ENCODE measurements around the gene CCDC188. TPM values are rescaled to one million over a fixed set of nuclear protein-coding genes. Genes with fewer than 3 reads are reported as not detected.

Gene CCDC188
- total RNA-seq, 1 experiment from 2014 or later, result not detected

DNA sequence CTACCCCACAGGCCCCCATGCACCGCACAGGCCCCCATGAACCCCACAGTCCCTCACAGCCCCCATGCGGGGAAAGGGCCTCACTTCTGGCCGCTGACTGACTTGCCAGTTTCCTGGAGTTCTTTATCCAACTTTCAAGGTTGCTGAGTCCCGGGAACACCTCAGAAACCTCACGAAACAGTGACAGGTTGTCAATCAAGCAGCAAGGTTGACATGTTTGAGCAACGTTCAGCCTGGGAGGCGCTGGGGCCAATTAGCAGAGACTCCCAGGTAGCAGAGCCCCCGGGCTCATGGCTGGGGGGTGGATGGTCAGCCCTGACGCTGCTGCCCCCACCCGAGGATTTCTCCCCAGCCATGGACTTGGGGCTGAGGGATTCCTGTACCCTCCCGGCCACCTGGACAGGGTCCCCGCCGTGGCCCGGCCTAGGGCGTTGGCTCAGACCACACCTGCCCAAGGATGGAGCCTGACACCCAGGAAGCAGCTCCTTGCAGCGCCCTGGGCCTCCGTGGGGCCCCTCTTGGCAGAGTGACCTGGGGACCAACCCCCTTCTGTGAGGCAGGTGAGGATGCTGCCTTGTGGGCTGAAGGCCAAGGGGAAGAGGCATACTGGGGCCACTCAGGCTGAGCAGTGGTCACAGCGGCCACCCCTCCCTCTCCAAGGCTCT, 33.8 kb upstream of the CCDC188 start:
- no peak overlapping the region for H2BK120ac ChIP-seq (ENCODE audit: low read depth, low read length, poor library complexity, severe bottlenecking)
- no CpG with 5 or more reads among the region's 18 CpGs for WGBS (ENCODE audit: extremely low coverage, insufficient read length, low lambda C conversion rate)
- no peak overlapping the region for H3K4ac ChIP-seq (ENCODE audit: low read depth, low read length)
- no peak overlapping the region for H4K91ac ChIP-seq (ENCODE audit: insufficient read length, low read depth, low read length)
- H2AK5ac ChIP-seq (ENCODE audit: insufficient read length, low read length), result no peak overlapping the region
- no peaks in the 10 kb centered on the region for H3K79me2 ChIP-seq (ENCODE audit: insufficient read depth, low read length)
- no peak overlapping the region for H4K8ac ChIP-seq (replicated peaks; ENCODE audit: insufficient read length, low read depth, low read length)
- Mint-ChIP-seq H3K4me1 (peaks cover 5 to 12% of the 10 kb centered on the region in 2 experiments), H3K9me3 (no peaks in the 10 kb centered on the region), H3K27ac (no peak overlapping the region), H3K4me3 (no peak overlapping the region), H3K36me3 (ENCODE audit: insufficient read depth in 1 of 3, low read depth in 3 of 3) (no peaks in the 10 kb centered on the region), H3K27me3 (ENCODE audit: low read depth) (no peaks in the 10 kb centered on the region)
- no peak overlapping the region for H3T11ph ChIP-seq (ENCODE audit: low read length)
- H3K27me3 ChIP-seq (ENCODE audit: insufficient read depth, low read length), result no peaks in the 10 kb centered on the region
- H3K14ac ChIP-seq (ENCODE audit: insufficient read depth, low read length), result no peak overlapping the region
- DNase-seq, result no peak
- H2BK12ac ChIP-seq (ENCODE audit: insufficient read length, low read depth, low read length), result no peak overlapping the region
- no peaks in the 10 kb centered on the region for H3K79me1 ChIP-seq (ENCODE audit: insufficient read depth, low read depth, low read length, poor library complexity, severe bottlenecking)
- H3K18ac ChIP-seq (ENCODE audit: insufficient read length, low read depth, low read length), result no peak overlapping the region
- H3K4me2 ChIP-seq (ENCODE audit: insufficient read depth, insufficient read length, low read length), result no peak overlapping the region
- no peak overlapping the region for H3K56ac ChIP-seq (ENCODE audit: insufficient read length, low read depth, low read length)
- H3K23ac ChIP-seq (ENCODE audit: insufficient read length, low read depth, low read length), result no peak overlapping the region
- H4K20me1 ChIP-seq (ENCODE audit: control insufficient read depth, insufficient read depth, insufficient read length), result peaks cover 3% of the 10 kb centered on the region
- H3K27ac ChIP-seq (ENCODE audit: insufficient read length, low read depth, low read length), result no peak overlapping the region
- no peaks in the 10 kb centered on the region for H3K4me1 ChIP-seq (ENCODE audit: insufficient read depth, low read length)
- no peak overlapping the region for H2BK20ac ChIP-seq (ENCODE audit: low read depth, low read length, poor library complexity, severe bottlenecking)
- no peaks in the 10 kb centered on the region for H3K9me3 ChIP-seq (ENCODE audit: control insufficient read depth, low read depth, low read length)
- H2BK5ac ChIP-seq (ENCODE audit: insufficient read length, low read length), result no peak overlapping the region
- TF ChIP-seq, protein P1, sequence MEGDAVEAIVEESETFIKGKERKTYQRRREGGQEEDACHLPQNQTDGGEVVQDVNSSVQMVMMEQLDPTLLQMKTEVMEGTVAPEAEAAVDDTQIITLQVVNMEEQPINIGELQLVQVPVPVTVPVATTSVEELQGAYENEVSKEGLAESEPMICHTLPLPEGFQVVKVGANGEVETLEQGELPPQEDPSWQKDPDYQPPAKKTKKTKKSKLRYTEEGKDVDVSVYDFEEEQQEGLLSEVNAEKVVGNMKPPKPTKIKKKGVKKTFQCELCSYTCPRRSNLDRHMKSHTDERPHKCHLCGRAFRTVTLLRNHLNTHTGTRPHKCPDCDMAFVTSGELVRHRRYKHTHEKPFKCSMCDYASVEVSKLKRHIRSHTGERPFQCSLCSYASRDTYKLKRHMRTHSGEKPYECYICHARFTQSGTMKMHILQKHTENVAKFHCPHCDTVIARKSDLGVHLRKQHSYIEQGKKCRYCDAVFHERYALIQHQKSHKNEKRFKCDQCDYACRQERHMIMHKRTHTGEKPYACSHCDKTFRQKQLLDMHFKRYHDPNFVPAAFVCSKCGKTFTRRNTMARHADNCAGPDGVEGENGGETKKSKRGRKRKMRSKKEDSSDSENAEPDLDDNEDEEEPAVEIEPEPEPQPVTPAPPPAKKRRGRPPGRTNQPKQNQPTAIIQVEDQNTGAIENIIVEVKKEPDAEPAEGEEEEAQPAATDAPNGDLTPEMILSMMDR (conservative IDR thresholded peaks at IDR 0.05), result no peak
- no peaks in the 10 kb centered on the region for H3K23me2 ChIP-seq (ENCODE audit: insufficient read length, low read depth, low read length, poor library complexity, severe bottlenecking)
- no peak overlapping the region for H2BK15ac ChIP-seq (ENCODE audit: low read depth, low read length)
- H2AFZ ChIP-seq (ENCODE audit: low read length), result no peak overlapping the region
- no peak overlapping the region for H4K5ac ChIP-seq (ENCODE audit: insufficient read length, low read depth, low read length)
- H3K9ac ChIP-seq (ENCODE audit: extremely low read depth, insufficient read length, low read length), result no peak overlapping the region

Measured in H9 (cell line).